Measurements from ENCODE around the gene F7.

DNA sequence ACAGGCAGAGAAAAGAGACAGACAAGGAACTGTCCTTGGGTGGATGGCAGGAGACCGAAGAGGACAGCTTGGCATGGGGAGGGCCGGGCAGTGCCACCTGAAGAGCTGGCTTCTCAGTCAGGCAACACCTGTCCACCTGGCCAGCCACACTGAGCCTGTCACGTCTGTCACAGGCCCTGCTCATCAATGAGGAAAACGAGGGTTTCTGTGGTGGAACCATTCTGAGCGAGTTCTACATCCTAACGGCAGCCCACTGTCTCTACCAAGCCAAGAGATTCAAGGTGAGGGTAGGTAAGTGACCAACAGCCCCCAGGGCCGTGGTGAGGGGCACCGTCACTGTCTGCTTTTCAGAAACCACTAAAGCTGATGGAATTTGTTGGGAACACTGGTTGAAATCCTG lies 41.6 kb downstream of the F7 start:
- TF ChIP-seq CTCF (IDR thresholded peaks at IDR 0.05; ENCODE audit: extremely low read depth in 1 of 2, insufficient read depth in 1 of 2, low read depth in 1 of 2, low read length in 2 of 2) (no peak), EZH2 (IDR thresholded peaks at IDR 0.05; ENCODE audit: borderline replicate concordance, low read depth, low read length, severe bottlenecking) (no peak)
